22Rv1 (cell line): Measurements from ENCODE around the gene TEKT5.

ENCODE experiments used
- H3K27ac ChIP-seq: fragments of 450-650 bp; 2 replicates; pipeline ENCODE4 v1.5.1; 2017
- ZFX ChIP-seq: fragments of 450-650 bp; IDR thresholded peaks from 2 replicates; pipeline ENCODE4 v1.6.1; 2017; ENCODE audit warnings: antibody characterized with exemption, borderline replicate concordance
- TF ChIP-seq, protein P1 (sequence below): fragments of 450-650 bp; IDR thresholded peaks from 2 replicates; pipeline ENCODE4 v1.5.1; 2017; ENCODE audit warnings: mild to moderate bottlenecking

The TEKT5 gene

DNA sequence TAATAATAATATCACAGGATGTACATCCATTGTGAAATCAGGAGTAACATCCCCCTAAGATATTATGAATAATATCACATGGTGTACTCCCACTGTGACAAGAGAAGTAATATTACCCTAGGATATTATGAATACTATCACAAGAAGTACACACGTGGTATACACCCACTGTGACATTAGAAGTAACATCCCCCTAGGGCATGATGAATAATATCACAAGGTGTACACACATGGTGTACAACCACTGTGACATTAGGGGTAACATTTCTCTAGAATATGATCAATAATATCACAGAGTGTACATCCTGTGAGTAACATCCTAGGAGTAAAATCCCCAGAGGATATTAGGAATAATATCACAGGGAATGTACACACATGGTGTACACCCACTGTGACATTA lies 5.0 kb upstream of the TEKT5 start:
- TF ChIP-seq, protein P1, sequence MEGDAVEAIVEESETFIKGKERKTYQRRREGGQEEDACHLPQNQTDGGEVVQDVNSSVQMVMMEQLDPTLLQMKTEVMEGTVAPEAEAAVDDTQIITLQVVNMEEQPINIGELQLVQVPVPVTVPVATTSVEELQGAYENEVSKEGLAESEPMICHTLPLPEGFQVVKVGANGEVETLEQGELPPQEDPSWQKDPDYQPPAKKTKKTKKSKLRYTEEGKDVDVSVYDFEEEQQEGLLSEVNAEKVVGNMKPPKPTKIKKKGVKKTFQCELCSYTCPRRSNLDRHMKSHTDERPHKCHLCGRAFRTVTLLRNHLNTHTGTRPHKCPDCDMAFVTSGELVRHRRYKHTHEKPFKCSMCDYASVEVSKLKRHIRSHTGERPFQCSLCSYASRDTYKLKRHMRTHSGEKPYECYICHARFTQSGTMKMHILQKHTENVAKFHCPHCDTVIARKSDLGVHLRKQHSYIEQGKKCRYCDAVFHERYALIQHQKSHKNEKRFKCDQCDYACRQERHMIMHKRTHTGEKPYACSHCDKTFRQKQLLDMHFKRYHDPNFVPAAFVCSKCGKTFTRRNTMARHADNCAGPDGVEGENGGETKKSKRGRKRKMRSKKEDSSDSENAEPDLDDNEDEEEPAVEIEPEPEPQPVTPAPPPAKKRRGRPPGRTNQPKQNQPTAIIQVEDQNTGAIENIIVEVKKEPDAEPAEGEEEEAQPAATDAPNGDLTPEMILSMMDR = no peak

DNA sequence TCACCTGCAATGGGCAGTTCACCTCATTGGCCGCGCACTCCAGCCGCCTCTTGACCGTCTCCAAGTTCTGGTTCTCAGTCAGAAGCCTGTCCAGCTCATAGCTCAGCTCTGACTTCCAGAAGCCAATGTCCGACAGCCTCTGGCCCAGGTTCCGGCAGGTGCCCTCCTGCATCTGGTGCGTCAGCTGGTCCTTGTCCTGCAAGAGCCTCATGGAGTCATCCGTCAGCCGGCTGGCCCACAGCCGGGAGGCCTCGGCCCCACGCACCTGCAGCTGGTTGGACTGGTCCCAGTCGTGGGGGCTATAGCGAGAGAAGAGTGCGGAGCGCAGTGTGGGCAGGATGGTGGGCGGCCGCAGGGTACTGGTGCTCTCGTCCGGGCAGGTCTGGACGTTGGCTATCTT lies 424 bp downstream of the TEKT5 start:
- no peak overlapping the region for H3K27ac ChIP-seq
- TF ChIP-seq, protein P1 = no peak
- no peak for TF ChIP-seq ZFX

More for the DNA sequence above, 5.0 kb upstream of the TEKT5 start:
- H3K27ac ChIP-seq = no peak overlapping the region

DNA sequence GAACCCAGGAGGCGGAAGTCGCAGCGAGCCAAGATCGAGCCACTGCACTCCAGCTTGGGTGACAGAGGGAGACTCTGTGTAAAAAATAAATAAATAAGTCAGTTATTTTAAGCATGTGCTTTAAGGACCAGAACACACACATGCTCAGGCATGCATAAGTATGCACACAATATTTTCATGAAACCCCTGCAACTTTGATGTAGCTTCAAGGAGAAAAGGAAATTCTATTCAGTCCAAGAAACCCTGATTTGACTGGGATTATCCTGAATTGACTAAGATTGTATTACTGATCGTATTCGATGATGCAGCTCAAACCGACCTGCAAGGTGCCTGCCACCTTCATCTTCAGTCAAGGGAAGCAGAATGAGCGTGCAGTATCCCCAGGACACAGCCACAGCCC lies 841 bp downstream of the TEKT5 start:
- no peak overlapping the region for H3K27ac ChIP-seq
- TF ChIP-seq, protein P1 = no peak
- no peak for TF ChIP-seq ZFX

DNA sequence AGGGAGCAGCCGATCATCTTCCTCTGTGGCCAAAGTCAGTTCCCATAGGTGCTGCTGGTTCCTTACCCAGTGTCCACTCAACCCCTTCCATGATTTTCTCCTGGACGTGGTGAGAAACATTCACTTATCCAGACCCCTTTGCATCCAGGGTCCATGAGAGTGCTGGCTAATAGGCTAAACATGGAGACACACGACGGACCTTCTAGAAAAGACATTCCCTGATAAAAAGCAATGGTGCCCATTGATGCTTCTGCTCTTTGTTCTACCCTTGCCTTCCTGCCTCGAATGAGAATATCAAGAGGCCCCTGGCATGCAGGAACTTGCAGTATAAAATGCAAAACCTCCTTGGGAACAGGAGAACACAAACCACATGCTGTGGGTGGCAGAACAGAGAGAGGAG lies 2.3 kb downstream of the TEKT5 start:
- TF ChIP-seq, protein P1 = no peak
- no peak for TF ChIP-seq ZFX
- no peak overlapping the region for H3K27ac ChIP-seq

DNA sequence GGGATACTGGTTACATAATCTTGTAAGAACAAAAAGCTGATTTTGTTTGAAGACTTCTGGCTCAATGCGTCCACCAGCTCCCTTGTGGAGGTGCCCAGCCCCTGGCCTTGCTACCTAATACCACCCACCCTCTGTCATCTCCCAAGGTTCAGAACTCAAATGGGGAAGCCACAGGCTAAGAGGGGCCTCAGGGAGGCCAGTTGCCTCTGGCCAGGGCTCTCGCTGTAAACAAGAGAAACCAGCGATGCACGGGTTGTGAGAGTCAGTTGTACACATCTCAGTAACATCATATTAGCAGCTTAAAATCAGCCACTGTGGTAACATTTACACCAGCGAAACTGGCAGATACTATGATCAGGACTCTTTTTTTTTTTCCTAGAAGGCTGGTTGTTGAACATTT lies 6.0 kb downstream of the TEKT5 start:
- no peak overlapping the region for H3K27ac ChIP-seq
- no peak for TF ChIP-seq ZFX
- TF ChIP-seq, protein P1 = no peak

DNA sequence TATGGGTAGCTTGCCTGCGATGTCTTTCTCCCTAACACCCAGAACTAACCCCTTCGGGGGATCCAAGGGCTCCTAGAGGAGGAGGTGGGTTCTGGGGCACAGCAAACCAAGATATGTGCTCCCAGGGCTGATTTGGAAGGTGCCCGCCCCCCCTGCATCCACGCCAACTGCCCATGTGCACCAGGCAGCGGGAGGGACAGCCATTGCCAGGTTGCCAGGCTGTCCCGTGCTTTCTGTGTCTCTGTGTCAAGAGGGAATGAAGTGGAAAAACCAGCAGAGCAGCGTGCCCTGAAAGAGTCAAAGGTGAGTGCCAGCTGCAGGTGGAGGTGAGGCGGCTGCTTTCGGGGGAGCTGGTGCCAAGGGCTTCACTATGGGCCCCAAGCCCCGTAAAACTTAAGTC lies 6.4 kb downstream of the TEKT5 start:
- H3K27ac ChIP-seq = no peak overlapping the region
- TF ChIP-seq, protein P1 = no peak
- TF ChIP-seq ZFX = no peak

DNA sequence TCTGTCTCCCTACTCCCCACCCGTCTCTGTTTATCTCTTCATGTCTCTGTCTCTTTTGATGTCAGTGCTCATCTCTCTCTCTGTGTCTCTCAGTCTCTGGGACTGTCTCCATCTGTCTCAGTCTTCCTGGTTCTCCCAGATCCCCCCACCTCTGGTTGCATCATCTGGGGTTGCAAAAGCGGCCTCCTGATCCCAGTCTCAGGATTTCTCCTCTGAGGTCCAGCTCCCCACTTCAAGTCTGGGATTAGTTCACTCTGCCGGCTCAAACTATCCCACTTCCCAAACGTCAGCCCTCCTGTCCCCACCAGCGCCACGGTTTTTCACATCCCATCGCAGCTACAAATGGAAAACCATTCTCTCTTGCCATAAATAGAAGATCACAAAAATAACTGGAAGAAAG lies 9.0 kb downstream of the TEKT5 start:
- TF ChIP-seq, protein P1 = no peak
- no peak for TF ChIP-seq ZFX

More for the DNA sequence above, 9.0 kb downstream of the TEKT5 start:
- H3K27ac ChIP-seq = no peak overlapping the region
